Uterine smooth muscle cell (primary cell): ENCODE results near the gene NAPEPLD. TPM values are rescaled to one million over a fixed set of nuclear protein-coding genes. Genes with fewer than 3 reads are reported as not detected.

Experiments used
- total RNA-seq: library from RNA; depleted of rRNA; stranded (reverse); fragments of >200 nt; gene quantifications from 2 replicates; pipeline ENCODE4 v1.2.3, GENCODE V29; 2014

The NAPEPLD gene
- total RNA-seq = 10.1 and 11.5 TPM in 2 replicates

DNA sequence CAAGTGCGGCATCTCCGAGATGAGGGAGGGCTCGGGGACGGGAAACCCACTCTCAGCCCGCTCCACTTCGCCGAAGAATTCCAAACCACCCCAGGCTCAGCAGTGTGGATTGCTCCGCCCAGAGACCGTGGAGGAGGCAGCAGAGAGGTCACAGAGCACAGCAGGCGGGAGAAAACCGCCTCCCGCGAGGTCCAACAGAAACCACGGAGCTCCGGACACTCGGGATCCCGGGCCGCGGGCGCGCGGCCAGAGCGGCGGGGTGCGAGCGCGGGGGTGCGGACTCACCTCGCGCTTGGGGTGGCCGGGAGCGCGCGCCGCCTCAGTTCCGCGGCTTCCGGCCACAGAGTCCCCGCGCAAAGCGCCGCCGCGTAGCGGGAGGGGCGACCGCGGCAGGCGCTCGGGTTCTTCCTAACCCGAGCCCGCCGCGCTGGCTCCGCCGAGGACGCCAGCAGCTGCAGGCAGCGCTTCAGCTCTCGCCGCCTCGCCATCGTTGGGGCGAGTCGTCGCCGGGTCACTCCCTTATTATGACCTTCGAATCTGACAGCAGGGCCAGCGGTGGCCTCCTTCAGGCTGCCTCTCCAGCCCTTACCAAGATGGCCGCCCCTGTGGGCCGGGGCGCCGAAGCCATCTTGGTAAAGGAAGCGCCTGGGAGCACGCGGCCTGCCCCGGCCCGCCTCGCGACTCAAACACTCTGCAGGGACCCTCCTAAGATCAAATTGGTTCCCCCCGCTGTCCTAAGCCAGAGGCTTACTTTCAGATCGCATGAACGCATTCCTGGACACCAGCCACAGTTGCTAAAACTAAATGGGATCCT is at the start of gene NAPEPLD:
NAPEPLD (minus strand) TSS at position 106 of the 814 bp plus-strand sequence. CDS start 20,323 bp downstream, outside the sequence.

DNA sequence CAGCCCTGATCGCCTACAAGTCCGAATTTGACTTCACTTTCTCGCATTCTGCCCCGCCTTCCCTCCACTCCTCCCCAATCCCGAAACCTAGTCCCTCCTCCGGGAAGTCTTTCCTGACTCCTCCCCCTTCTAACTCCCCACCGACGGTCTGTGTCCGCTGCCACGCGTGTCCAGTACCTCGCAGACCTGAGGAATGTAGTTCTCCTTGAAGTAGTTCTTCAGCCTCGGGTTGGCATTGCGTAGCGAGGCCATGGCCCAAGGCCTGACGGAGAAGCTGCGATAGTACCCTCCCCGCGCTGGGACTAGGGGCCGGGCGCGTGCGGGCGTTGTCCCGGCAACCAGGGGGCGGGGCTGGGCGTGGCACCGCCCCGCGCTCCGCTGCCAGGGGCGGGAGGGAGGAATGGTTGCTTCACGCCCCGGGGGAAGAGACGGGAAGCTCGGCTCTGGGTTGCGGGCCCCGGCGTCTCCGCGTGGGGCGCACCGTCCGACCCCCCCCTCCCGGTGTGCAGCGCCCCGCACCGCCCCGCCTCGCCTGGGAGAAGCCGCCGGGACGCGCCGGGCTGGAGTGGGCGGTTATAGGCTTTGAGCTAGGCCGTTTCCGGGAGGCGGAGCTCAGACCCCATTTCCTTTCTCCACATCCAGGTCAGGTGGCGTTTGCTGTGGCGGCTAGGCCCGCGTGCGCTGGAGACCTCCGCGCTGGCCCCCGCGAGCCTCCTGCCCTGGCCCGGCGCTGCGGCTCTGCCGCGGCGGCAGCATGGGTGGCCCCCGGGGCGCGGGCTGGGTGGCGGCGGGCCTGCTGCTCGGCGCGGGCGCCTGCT is 74.2 kb downstream of the NAPEPLD start, which contains the start of the genes ARMC10 and FBXL13:
ARMC10 (plus strand) TSS at position 622 of the 818 bp plus-strand sequence; CDS start at position 755, 133 bp downstream.
FBXL13 (minus strand) TSS at position 278 of the 818 bp plus-strand sequence.

Other genes starting within 250 kb of the NAPEPLD start
- 37.5 and 75.5 TPM in 2 replicates for gene LRRC17, start 236.1 kb downstream of the NAPEPLD start, total RNA-seq
- gene FBXL13, start 74.3 kb downstream of the NAPEPLD start, total RNA-seq = 1.1 and 1.2 TPM in 2 replicates
- 36.6 and 51.2 TPM in 2 replicates for gene ARMC10, start 74.0 kb downstream of the NAPEPLD start, total RNA-seq
- 73.2 and 81.3 TPM in 2 replicates for gene PMPCB, start 148.3 kb upstream of the NAPEPLD start, total RNA-seq
- 26.1 and 26.8 TPM in 2 replicates for gene DNAJC2, start 195.7 kb upstream of the NAPEPLD start, total RNA-seq
- gene PSMC2, start 198.5 kb upstream of the NAPEPLD start, total RNA-seq = 194 and 373 TPM in 2 replicates